Measurements from ENCODE around the gene CCSER1. TPM values are rescaled to one million over a fixed set of nuclear protein-coding genes. Genes with fewer than 3 reads are reported as not detected.

The CCSER1 gene
- polyA plus RNA-seq, 3 donors = 19.7 to 21.2 (median 20.6) TPM

- DNase-seq (ENCODE audit: low read depth in 3 of 3, low spot score in 2 of 3) = no peak
Observed at GRCh38 chr4:90540536-90540935, 413.3 kb downstream of the CCSER1 start.

GRCh38 chr4:90542216-90542615 lies 415.0 kb downstream of the CCSER1 start:
- DNase-seq (ENCODE audit: low read depth in 3 of 3, low spot score in 2 of 3) = no peak

GRCh38 chr4:90543419-90544170 lies 416.4 kb downstream of the CCSER1 start:
- DNase-seq (ENCODE audit: low read depth in 3 of 3, low spot score in 2 of 3) = no peak

DNA sequence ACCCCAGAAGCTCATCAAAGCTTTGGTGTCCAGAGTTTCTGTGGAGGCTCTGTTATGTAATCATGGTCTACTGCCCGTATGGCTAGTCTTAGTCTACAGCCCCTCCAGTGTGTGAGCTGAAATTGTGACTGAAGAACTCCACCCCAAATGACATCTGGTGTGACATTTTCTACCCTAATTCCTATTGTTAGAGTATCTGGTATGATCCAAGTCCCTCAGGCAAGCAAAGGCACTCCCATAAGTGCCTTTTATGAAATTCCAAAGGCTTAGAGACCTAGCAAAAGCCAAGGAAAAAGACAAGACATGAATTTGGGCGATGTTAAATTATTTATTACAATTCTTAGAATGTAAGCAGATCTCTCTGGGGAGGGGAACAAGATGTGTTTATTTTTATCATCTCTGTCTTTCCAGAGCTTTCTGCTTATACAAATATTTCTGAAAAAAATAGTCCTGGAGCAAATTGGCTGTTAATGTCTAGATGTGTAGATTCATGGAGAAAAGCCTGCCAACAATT lies 417.4 kb downstream of the CCSER1 start:
- no peak for DNase-seq (ENCODE audit: low read depth in 3 of 3, low spot score in 2 of 3)

DNA sequence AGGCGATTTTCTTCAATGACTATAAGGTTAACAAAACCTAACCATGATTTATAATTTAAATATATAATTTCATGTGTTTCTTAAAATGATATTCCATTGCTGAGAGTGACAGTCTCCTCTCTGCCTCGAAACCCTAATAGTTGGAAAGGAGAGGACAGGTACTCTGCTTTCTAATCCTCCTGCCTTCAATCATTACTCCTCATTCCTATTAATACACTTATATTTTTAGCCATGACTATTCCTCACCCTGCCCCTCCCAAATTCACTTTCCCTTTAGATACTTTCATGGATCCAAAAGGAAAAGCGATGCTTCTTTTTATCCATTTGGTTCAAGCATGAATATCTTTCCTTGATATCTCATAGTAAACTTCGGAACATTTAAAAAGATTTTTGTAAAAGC lies 418.2 kb downstream of the CCSER1 start:
- no peak for DNase-seq (ENCODE audit: low read depth in 3 of 3, low spot score in 2 of 3)

- no peak for DNase-seq (ENCODE audit: low read depth in 3 of 3, low spot score in 2 of 3)
Observed at GRCh38 chr4:90546114-90546513, 418.9 kb downstream of the CCSER1 start.

DNA sequence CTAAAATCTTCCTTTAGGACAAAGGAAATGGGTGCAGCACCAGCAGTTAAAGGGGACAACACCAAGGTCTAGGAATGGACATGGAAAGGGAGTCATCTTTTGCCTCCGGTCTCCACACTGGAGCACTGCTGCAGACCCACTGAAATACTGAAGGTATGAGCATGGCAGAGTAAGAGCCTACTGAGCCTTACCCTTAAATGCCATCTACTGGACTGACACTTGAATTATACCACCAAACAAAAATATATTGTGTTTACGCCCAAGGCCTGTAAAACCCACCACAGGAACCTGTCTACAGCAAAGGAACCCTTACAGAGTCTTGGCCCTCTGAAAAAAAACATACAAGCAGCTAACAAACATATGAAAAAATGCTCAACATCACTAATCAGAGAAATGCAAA lies 443.4 kb downstream of the CCSER1 start:
- DNase-seq (ENCODE audit: low read depth in 3 of 3, low spot score in 2 of 3) = no peak

GRCh38 chr4:90572996-90573395 lies 445.8 kb downstream of the CCSER1 start:
- no peak for DNase-seq (ENCODE audit: low read depth in 3 of 3, low spot score in 2 of 3)

GRCh38 chr4:90575371-90575770 lies 448.2 kb downstream of the CCSER1 start:
- DNase-seq (ENCODE audit: low read depth in 3 of 3, low spot score in 2 of 3) = no peak

GRCh38 chr4:90580326-90580725 lies 453.1 kb downstream of the CCSER1 start:
- DNase-seq (ENCODE audit: low read depth in 3 of 3, low spot score in 2 of 3) = peak in 1 of 3 donors; percentile 0

- DNase-seq (ENCODE audit: low read depth in 3 of 3, low spot score in 2 of 3) = peak in 1 of 3 donors; percentile 1
Observed at GRCh38 chr4:90582087-90582486, 454.9 kb downstream of the CCSER1 start.

DNA sequence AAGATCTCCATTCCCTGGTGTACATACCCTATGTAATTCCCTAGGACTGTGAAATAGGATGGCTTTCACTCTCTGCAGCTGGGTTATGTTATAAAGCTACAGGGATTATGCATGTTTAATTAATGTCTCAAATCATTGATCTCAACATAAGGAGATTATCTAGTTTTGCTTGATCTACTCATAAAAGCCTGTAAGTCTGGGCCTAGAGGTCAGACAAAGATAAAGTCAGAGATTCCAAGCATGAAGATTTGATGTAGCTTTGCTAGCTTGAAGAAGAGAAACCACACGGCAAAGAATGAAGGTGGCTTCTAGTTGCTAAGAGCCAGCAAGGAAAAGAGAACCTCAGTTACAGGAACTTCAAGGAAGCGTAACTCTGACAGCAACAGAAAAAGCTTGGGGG lies 456.9 kb downstream of the CCSER1 start:
- no peak for DNase-seq (ENCODE audit: low read depth in 3 of 3, low spot score in 2 of 3)

DNA sequence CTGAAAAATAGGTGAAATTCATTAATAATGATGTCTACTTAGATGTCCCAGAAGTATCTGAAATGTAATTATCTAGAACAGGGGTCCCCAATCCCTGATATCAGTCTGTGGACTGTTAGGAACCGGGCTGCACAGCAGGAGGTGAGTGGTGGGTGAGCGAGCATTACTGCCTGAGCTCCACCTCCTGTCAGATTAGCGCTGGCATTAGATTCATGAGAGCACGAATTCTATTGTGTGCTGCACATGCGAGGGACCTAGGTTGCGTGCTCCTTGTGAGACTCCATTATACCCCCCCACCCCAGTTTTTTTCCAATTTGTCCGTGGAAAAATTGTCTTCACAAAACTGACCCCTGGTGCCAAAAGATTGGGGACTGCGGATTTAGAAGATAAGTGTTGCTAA lies 458.8 kb downstream of the CCSER1 start:
- no peak for DNase-seq (ENCODE audit: low read depth in 3 of 3, low spot score in 2 of 3)

- no peak for DNase-seq (ENCODE audit: low read depth in 3 of 3, low spot score in 2 of 3)
Observed at GRCh38 chr4:90586799-90587198, 459.6 kb downstream of the CCSER1 start.

DNA sequence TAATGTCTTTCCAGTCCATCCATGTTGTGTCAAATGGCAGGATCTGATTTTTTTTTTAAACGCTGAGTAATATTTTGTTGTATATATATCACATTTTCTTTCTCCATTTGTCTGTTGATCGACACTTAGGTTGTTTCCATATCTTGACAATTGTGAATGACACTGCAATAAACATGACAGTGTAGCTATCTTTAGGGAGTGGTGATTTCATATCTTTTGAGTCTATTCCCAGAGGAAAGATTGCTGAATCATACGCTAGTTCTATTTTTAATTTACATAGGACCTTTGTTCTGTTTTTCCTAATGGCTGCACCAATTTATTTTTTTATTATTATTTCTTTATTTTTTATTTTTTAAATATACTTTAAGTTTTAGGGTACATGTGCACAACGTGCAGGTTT lies 470.7 kb downstream of the CCSER1 start:
- no peak for DNase-seq (ENCODE audit: low read depth in 3 of 3, low spot score in 2 of 3)

DNA sequence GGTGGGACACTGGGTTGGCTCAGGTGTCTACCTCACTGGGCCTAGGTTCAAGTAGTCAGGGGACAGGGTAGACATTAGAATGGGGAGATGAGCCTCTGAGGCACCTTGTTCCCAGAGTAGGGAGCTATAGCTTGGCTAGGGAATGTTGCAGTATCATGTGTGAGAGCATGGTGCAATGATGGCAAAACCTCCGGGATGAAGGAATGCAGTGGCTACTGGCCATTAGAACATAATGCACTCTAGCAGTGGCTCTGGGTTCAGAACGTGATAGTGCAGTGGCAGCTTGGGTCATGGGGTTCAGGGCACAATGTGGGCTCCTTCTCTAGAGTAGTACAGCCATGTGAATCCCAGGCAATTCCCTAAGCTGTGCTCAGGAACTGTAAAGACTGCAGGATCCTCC lies 471.5 kb downstream of the CCSER1 start:
- DNase-seq (ENCODE audit: low read depth in 3 of 3, low spot score in 2 of 3) = no peak

DNA sequence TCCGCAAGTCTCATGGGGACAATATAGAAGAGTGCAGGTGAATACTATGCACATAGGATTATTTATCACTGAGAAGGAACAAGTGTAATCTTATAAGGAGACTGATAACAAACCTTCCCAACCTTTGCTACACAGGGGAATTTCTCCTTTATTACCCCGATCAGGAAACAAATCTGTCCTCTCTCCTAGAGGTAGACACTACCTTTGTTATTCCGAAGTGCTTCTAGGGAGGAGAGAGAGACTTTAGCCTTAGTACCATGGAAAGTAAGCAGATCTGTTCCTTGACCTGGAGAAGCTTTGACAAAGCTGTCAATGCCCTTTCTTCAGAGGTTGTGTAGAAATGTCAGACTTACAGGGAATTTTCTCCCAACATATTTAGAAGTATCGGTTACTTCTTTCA lies 475.5 kb downstream of the CCSER1 start:
- DNase-seq (ENCODE audit: low read depth in 3 of 3, low spot score in 2 of 3) = no peak

- no peak for DNase-seq (ENCODE audit: low read depth in 3 of 3, low spot score in 2 of 3)
Observed at GRCh38 chr4:90603540-90603939, 476.3 kb downstream of the CCSER1 start.

- DNase-seq (ENCODE audit: low read depth in 3 of 3, low spot score in 2 of 3) = no peak
Observed at GRCh38 chr4:90606781-90607180, 479.6 kb downstream of the CCSER1 start.

- DNase-seq (ENCODE audit: low read depth in 3 of 3, low spot score in 2 of 3) = no peak
Observed at GRCh38 chr4:90614371-90614770, 487.2 kb downstream of the CCSER1 start.

DNA sequence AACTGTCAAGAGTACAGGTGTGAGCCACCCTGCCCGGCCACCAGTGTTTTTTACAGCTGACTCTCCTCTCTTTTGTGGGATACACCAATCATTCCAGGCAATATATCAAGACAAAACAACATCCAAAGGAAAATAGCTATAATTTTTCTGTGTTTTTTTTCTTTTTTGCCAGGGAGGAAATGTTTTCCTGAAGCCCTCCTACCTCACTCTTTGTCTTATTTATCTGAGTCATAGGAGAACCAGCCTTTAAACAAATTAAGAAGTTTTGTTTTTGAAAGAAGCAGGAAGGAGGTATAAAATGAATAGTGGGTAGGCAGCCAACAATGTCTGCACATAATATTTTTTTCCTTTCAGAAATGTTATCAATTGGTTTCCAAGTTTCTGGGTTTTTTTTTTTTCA lies 493.9 kb downstream of the CCSER1 start:
- DNase-seq (ENCODE audit: low read depth in 3 of 3, low spot score in 2 of 3) = no peak

DNA sequence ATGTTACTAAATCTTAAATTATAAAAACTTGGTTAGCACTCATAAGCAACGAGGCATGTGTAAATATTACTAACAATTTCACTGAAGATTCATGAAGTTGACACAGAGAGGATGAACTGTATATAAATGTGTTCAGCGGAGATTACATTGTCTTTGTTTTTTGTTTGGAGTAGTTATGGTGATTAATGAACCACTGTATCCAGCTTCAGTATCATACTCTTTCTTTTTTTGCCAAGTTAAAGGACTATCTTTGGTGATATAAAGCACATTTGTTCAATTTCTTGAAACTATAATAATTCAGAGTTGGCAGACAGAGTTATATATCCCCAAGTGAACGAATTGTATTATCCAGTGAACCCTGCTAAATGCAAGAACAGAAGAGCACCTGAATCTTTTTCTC lies 497.6 kb downstream of the CCSER1 start:
- DNase-seq (ENCODE audit: low read depth in 3 of 3, low spot score in 2 of 3) = peak in 2 of 3 donors; percentile 19 to 20

All from right renal cortex interstitium (tissue), 3 donors.